IMR-90 (cell line): ENCODE measurements around the gene IL21. TPM values are rescaled to one million over a fixed set of nuclear protein-coding genes. Genes with fewer than 3 reads are reported as not detected.

Experiments
- ATAC-seq: fragments of 200-7000 bp; cut with Tn5 transposase; 2 replicates; pipeline ENCODE4 v1.9.1; 2020; ENCODE audit warnings: low read depth, mild to moderate bottlenecking, moderate library complexity
- BruUV-seq: library from RNA; stranded (reverse); fragments of 400-500 nt; replicated peaks from 2 replicates; lab custom pipeline; 2021; lab: Mats Ljungman, UMichigan
- CTCF ChIA-PET: fragments of 300-600 bp; formaldehyde crosslinking; extraction: SDS; loops from one replicate; lab custom pipeline; 2021; ENCODE audit warnings: antibody characterized with exemption; lab: Yijun Ruan, JAX
- POLR2A ChIA-PET: fragments of 300-600 bp; sonication (Branson Sonifier 250); formaldehyde crosslinking; loops from one replicate; lab custom pipeline; 2022; ENCODE audit warnings: antibody characterized with exemption; ENCODE audit not compliant: unreplicated experiment; lab: Charles Lee
- DNase-seq: peaks from one replicate; pipeline ENCODE4 v3.0.0; 2013
- H2AFZ ChIP-seq: replicated peaks from 2 replicates; pipeline ENCODE3; 2013; ENCODE audit warnings: low read length, mild to moderate bottlenecking; ENCODE audit not compliant: poor library complexity
- H2AK5ac ChIP-seq: 2 replicates; pipeline ENCODE4 v1.6.1; 2013; ENCODE audit warnings: low read depth, low read length, inconsistent platforms
- H2AK9ac ChIP-seq: replicated peaks from 2 replicates; pipeline ENCODE3; 2013; ENCODE audit warnings: mild to moderate bottlenecking, low read depth, low read length, moderate library complexity; ENCODE audit not compliant: poor library complexity
- H2BK120ac ChIP-seq: 2 replicates; pipeline ENCODE4 v1.6.1; 2013; ENCODE audit warnings: low read depth, low read length, inconsistent platforms
- H2BK15ac ChIP-seq: 3 replicates; pipeline ENCODE4 v1.6.1; 2013; ENCODE audit warnings: low read depth, low read length, inconsistent platforms
- H2BK20ac ChIP-seq: 2 replicates; pipeline ENCODE4 v1.6.1; 2013; ENCODE audit warnings: low read depth, mild to moderate bottlenecking, inconsistent platforms, low read length, moderate library complexity
- H2BK5ac ChIP-seq: 2 replicates; pipeline ENCODE4 v1.6.1; 2013; ENCODE audit warnings: mild to moderate bottlenecking, low read depth, low read length, inconsistent platforms; ENCODE audit not compliant: poor library complexity, severe bottlenecking
- H3K14ac ChIP-seq: replicated peaks from 2 replicates; pipeline ENCODE4 v1.6.1; 2013; ENCODE audit warnings: low read depth, low read length, inconsistent platforms
- H3K18ac ChIP-seq: 2 replicates; pipeline ENCODE4 v1.6.1; 2013; ENCODE audit warnings: low read depth, low read length, control low read depth
- H3K23ac ChIP-seq: 2 replicates; pipeline ENCODE4 v1.6.1; 2013; ENCODE audit warnings: low read depth, low read length, inconsistent platforms
- H3K27ac ChIP-seq: 2 replicates; pipeline ENCODE4 v1.5.1; 2013; ENCODE audit warnings: mild to moderate bottlenecking, control low read depth, low read length; ENCODE audit not compliant: insufficient read depth
- H3K27me3 ChIP-seq: 2 replicates; pipeline ENCODE4 v1.6.1; 2013; ENCODE audit warnings: low read length; ENCODE audit not compliant: control insufficient read depth, insufficient read depth
- H3K36me3 ChIP-seq: 2 replicates; pipeline ENCODE4 v1.6.1; 2013; ENCODE audit warnings: low read length, mixed read lengths; ENCODE audit not compliant: control insufficient read depth, insufficient read depth
- H3K4ac ChIP-seq: 2 replicates; pipeline ENCODE4 v1.6.1; 2013; ENCODE audit warnings: low read depth, low read length, inconsistent platforms
- H3K4me1 ChIP-seq: 2 replicates; pipeline ENCODE4 v1.6.1; 2013; ENCODE audit warnings: low read length, mixed read lengths; ENCODE audit not compliant: control insufficient read depth, insufficient read depth
- H3K4me2 ChIP-seq: 2 replicates; pipeline ENCODE4 v1.6.1; 2013; ENCODE audit warnings: low read depth, mild to moderate bottlenecking, control low read depth, low read length, moderate library complexity
- H3K4me3 ChIP-seq: 2 replicates; pipeline ENCODE4 v1.5.1; 2013; ENCODE audit warnings: low read depth, mild to moderate bottlenecking, control low read depth, low read length, moderate library complexity; ENCODE audit not compliant: insufficient read depth
- H3K56ac ChIP-seq: 2 replicates; pipeline ENCODE4 v1.6.1; 2013; ENCODE audit warnings: low read length, inconsistent platforms; ENCODE audit not compliant: insufficient read depth; ENCODE audit errors: extremely low read depth
- H3K79me1 ChIP-seq, 2 experiments: 2 replicates each; pipeline ENCODE4 v1.6.1; 2013; ENCODE audit warnings: low read length in 2 of 2, inconsistent platforms in 1 of 2, low read depth in 1 of 2
- H3K9ac ChIP-seq: 2 replicates; pipeline ENCODE4 v1.6.1; 2013; ENCODE audit warnings: low read depth, low read length, control low read depth
- H3K9me1 ChIP-seq: 2 replicates; pipeline ENCODE4 v1.6.1; 2013; ENCODE audit warnings: low read length, inconsistent platforms; ENCODE audit not compliant: insufficient read depth
- H3K9me3 ChIP-seq: 2 replicates; pipeline ENCODE4 v1.6.1; 2013; ENCODE audit warnings: low read length; ENCODE audit not compliant: control insufficient read depth, insufficient read depth
- H4K20me1 ChIP-seq: 2 replicates; pipeline ENCODE4 v1.6.1; 2013; ENCODE audit warnings: low read length, inconsistent platforms; ENCODE audit not compliant: insufficient read depth
- H4K5ac ChIP-seq: 2 replicates; pipeline ENCODE4 v1.6.1; 2013; ENCODE audit warnings: mild to moderate bottlenecking, low read depth, low read length, control low read depth
- H4K8ac ChIP-seq, 2 experiments: 2 replicates each; pipeline ENCODE4 v1.6.1; 2013; ENCODE audit warnings: low read depth in 2 of 2, low read length in 2 of 2, control low read depth in 1 of 2, inconsistent platforms in 1 of 2
- H4K91ac ChIP-seq: 2 replicates; pipeline ENCODE4 v1.6.1; 2013; ENCODE audit warnings: low read depth, low read length, inconsistent platforms; ENCODE audit not compliant: insufficient read depth
- FOS ChIP-seq: fragments of 150-350 bp; IDR thresholded peaks from 2 replicates; pipeline ENCODE4 v1.6.1; 2016; ENCODE audit warnings: low read depth, low read length
- MAFK ChIP-seq: IDR thresholded peaks from 2 replicates; pipeline ENCODE4 v1.6.1; 2012; ENCODE audit warnings: low read depth, low read length, improper control_type of control experiment
- WGBS, 2 experiments: methylation state at CpG; one replicate each; pipeline versions ENCODE4 v1.1.5 to v1.1.7; 2013; ENCODE audit warnings: missing lambda C conversion rate in 2 of 2; ENCODE audit not compliant: insufficient read length in 1 of 2; ENCODE audit errors: extremely low coverage in 2 of 2; 5-methylcytosine and 5-hydroxymethylcytosine counted together
- dilution Hi-C: fragments of 300-500 bp; cut with HindIII; formaldehyde crosslinking; loops from one replicate; pipeline ENCODE4 v1.14.3; 2018; ENCODE audit warnings: low sequenced_read_pairs; ENCODE audit not compliant: unreplicated experiment
- in situ Hi-C: fragments of 300-500 bp; cut with MboI; formaldehyde crosslinking; loops from 3 replicates; pipeline ENCODE4 v1.14.3; 2019; ENCODE audit warnings: low sequenced_read_pairs, inconsistent platforms, mixed read lengths
- intact Hi-C: fragments of 100-400 bp; cut with micrococcal nuclease; formaldehyde crosslinking; loops from 2 replicates; pipeline ENCODE4 v1.10.0; 2022
- polyA plus RNA-seq, 3 experiments: library from polyadenylated mRNA; depleted of rRNA; stranded (reverse); fragments of >200 nt; gene quantifications; 2 replicates each; pipeline ENCODE4 v1.2.3, GENCODE V29; 2012; ENCODE audit warnings: low replicate concordance in 1 of 3
- total RNA-seq: library from RNA; depleted of rRNA; stranded (reverse); fragments of >200 nt; gene quantifications from 2 replicates; pipeline ENCODE4 v1.2.3, GENCODE V29; 2012

The IL21 gene
- total and polyA plus RNA-seq, 2 of the 4 experiments (the other 2 are of a cell fraction): not detected

GRCh38 chr4:122616915-122617596 is 3.8 kb downstream of the IL21 start:
- no peak overlapping the region for H4K5ac ChIP-seq
- intact Hi-C loops (no loop called here), dilution Hi-C loops (loop anchor here (25.0 kb wide), 1 partner anchor 295 kb away; the partner anchor contains the start of gene NUDT6), in situ Hi-C loops (no loop called here)
- H2BK15ac ChIP-seq: no peak overlapping the region
- H3K9ac ChIP-seq: no peak overlapping the region
- H2AK5ac ChIP-seq: no peak overlapping the region
- H3K4me3 ChIP-seq: no peak overlapping the region
- BruUV-seq: no TSS peak
- POLR2A ChIA-PET: no interaction called here
- no peak overlapping the region for H2BK20ac ChIP-seq
- no peak for ATAC-seq
- H3K4ac ChIP-seq: no peak overlapping the region
- H4K20me1 ChIP-seq: no peaks in the 10 kb centered on the region
- H2AK9ac ChIP-seq: no peak overlapping the region
- WGBS, 2 experiments: no CpG with 5 or more reads among the region's 6 CpGs
- no peak overlapping the region for H3K27ac ChIP-seq
- H4K8ac ChIP-seq: no peak overlapping the region
- no peak for DNase-seq
- no peak overlapping the region for H4K91ac ChIP-seq
- no peak overlapping the region for H3K23ac ChIP-seq
- no peak overlapping the region for H3K14ac ChIP-seq
- no peaks in the 10 kb centered on the region for H3K79me1 ChIP-seq
- CTCF ChIA-PET: interaction anchor here (1.5 kb wide), 1 partner anchor 95 kb away, joined by 3 read pairs; no protein-coding TSS in a partner anchor
- H3K27me3 ChIP-seq: no peaks in the 10 kb centered on the region; the same call in 1 of the 2 replicates
- H2BK5ac ChIP-seq: no peak overlapping the region
- H2BK120ac ChIP-seq: no peak overlapping the region
- H3K4me2 ChIP-seq: no peak overlapping the region
- H3K9me3 ChIP-seq: no peaks in the 10 kb centered on the region
- no peaks in the 10 kb centered on the region for H3K9me1 ChIP-seq
- no peak overlapping the region for H2AFZ ChIP-seq
- H3K56ac ChIP-seq: no peak overlapping the region
- no peak overlapping the region for H3K18ac ChIP-seq
- no peaks in the 10 kb centered on the region for H3K4me1 ChIP-seq
- TF ChIP-seq MAFK (peak; percentile 37; the same call in 1 of the 2 replicates), FOS (no peak)
- no peaks in the 10 kb centered on the region for H3K36me3 ChIP-seq
